Measurements from ENCODE around the gene RLBP1. TPM values are rescaled to one million over a fixed set of nuclear protein-coding genes. Genes with fewer than 3 reads are reported as not detected.

Gene RLBP1
- total RNA-seq, 1 donor from 2014 or later = not detected

- H3K27ac Mint-ChIP-seq (ENCODE audit: unreplicated experiment) = no peak overlapping the region
- no peaks in the 10 kb centered on the region for H3K9me3 Mint-ChIP-seq (ENCODE audit: unreplicated experiment)
- DNase-seq = no peak
- H3K36me3 Mint-ChIP-seq (ENCODE audit: unreplicated experiment) = no peaks in the 10 kb centered on the region
- TF ChIP-seq CTCF (IDR thresholded peaks at IDR 0.05; ENCODE audit: partially characterized antibody, unreplicated experiment) = no peak
- H3K4me3 Mint-ChIP-seq (ENCODE audit: unreplicated experiment) = no peak overlapping the region
- no peaks in the 10 kb centered on the region for H3K4me1 Mint-ChIP-seq (ENCODE audit: low read depth, unreplicated experiment)
- no peaks in the 10 kb centered on the region for H3K27me3 Mint-ChIP-seq (ENCODE audit: unreplicated experiment)
Observed at GRCh38 chr15:89187986-89188514, 33.3 kb downstream of the RLBP1 start.

- H3K9me3 Mint-ChIP-seq (ENCODE audit: unreplicated experiment) = no peaks in the 10 kb centered on the region
- no peak for DNase-seq
- H3K4me1 Mint-ChIP-seq (ENCODE audit: low read depth, unreplicated experiment) = no peaks in the 10 kb centered on the region
- H3K27me3 Mint-ChIP-seq (ENCODE audit: unreplicated experiment) = no peaks in the 10 kb centered on the region
- TF ChIP-seq CTCF (IDR thresholded peaks at IDR 0.05; ENCODE audit: partially characterized antibody, unreplicated experiment) = no peak
- no peak overlapping the region for H3K27ac Mint-ChIP-seq (ENCODE audit: unreplicated experiment)
- H3K36me3 Mint-ChIP-seq (ENCODE audit: unreplicated experiment) = no peaks in the 10 kb centered on the region
- no peak overlapping the region for H3K4me3 Mint-ChIP-seq (ENCODE audit: unreplicated experiment)
Observed at GRCh38 chr15:89187301-89187985, 33.9 kb downstream of the RLBP1 start.

- TF ChIP-seq CTCF (IDR thresholded peaks at IDR 0.05; ENCODE audit: partially characterized antibody, unreplicated experiment) = no peak
- H3K36me3 Mint-ChIP-seq (ENCODE audit: unreplicated experiment) = no peaks in the 10 kb centered on the region
- H3K4me1 Mint-ChIP-seq (ENCODE audit: low read depth, unreplicated experiment) = no peaks in the 10 kb centered on the region
- no peak overlapping the region for H3K4me3 Mint-ChIP-seq (ENCODE audit: unreplicated experiment)
- H3K27ac Mint-ChIP-seq (ENCODE audit: unreplicated experiment) = no peak overlapping the region
- no peaks in the 10 kb centered on the region for H3K27me3 Mint-ChIP-seq (ENCODE audit: unreplicated experiment)
- H3K9me3 Mint-ChIP-seq (ENCODE audit: unreplicated experiment) = no peaks in the 10 kb centered on the region
- DNase-seq = no peak
Observed at GRCh38 chr15:89186803-89187202, 34.6 kb downstream of the RLBP1 start.

GRCh38 chr15:89184886-89185526, 36.4 kb downstream of the RLBP1 start:
- TF ChIP-seq CTCF (IDR thresholded peaks at IDR 0.05; ENCODE audit: partially characterized antibody, unreplicated experiment) = no peak
- H3K27me3 Mint-ChIP-seq (ENCODE audit: unreplicated experiment) = no peaks in the 10 kb centered on the region
- no peak overlapping the region for H3K4me3 Mint-ChIP-seq (ENCODE audit: unreplicated experiment)
- no peaks in the 10 kb centered on the region for H3K9me3 Mint-ChIP-seq (ENCODE audit: unreplicated experiment)
- no peak for DNase-seq
- no peaks in the 10 kb centered on the region for H3K36me3 Mint-ChIP-seq (ENCODE audit: unreplicated experiment)
- no peak overlapping the region for H3K27ac Mint-ChIP-seq (ENCODE audit: unreplicated experiment)
- no peaks in the 10 kb centered on the region for H3K4me1 Mint-ChIP-seq (ENCODE audit: low read depth, unreplicated experiment)

GRCh38 chr15:89184357-89184756, 37.0 kb downstream of the RLBP1 start:
- Mint-ChIP-seq H3K36me3 (ENCODE audit: unreplicated experiment) (no peaks in the 10 kb centered on the region), H3K4me1 (ENCODE audit: low read depth, unreplicated experiment) (no peaks in the 10 kb centered on the region), H3K4me3 (ENCODE audit: unreplicated experiment) (no peak overlapping the region)

More at GRCh38 chr15:89184357-89184756, 37.0 kb downstream of the RLBP1 start:
- DNase-seq = no peak
- no peaks in the 10 kb centered on the region for H3K27me3 Mint-ChIP-seq (ENCODE audit: unreplicated experiment)
- H3K9me3 Mint-ChIP-seq (ENCODE audit: unreplicated experiment) = no peaks in the 10 kb centered on the region
- no peak overlapping the region for H3K27ac Mint-ChIP-seq (ENCODE audit: unreplicated experiment)
- no peak for TF ChIP-seq CTCF (IDR thresholded peaks at IDR 0.05; ENCODE audit: partially characterized antibody, unreplicated experiment)
